ENCODE results near the gene NUP133.

DNA sequence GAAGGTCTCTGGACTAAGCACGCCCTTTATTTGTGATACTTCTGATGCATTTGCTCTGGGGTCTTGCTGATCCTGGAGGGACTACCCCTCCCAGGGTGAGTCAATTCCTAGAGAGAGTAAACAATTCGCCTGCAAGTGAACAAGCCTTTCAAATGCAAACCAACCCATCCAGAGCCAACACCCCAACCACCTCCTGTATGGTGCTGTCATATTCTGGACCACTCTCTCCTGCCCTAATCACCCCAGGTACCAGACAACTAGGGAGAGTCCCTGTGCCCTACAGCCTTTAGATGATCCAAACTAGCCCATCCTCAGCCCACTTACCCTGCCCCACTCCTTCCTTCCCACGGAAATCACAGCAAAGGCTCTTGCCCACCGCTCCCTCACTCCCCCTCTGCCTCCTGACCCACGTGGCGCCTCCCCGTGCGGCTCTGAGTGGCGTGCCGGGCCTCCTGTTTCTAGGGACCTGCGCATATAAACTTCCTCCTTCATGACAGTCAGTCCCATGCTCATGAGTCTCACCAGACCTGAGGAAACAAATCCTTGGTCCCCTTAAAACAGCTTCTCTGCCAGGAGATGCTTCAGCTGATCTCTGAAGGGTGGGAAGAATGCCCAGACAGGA lies 111.4 kb downstream of the NUP133 start:
- TF ChIP-seq CTCF (IDR thresholded peaks at IDR 0.05; ENCODE audit: insufficient read depth, low read length) = no peak
- TF ChIP-seq, protein P1, sequence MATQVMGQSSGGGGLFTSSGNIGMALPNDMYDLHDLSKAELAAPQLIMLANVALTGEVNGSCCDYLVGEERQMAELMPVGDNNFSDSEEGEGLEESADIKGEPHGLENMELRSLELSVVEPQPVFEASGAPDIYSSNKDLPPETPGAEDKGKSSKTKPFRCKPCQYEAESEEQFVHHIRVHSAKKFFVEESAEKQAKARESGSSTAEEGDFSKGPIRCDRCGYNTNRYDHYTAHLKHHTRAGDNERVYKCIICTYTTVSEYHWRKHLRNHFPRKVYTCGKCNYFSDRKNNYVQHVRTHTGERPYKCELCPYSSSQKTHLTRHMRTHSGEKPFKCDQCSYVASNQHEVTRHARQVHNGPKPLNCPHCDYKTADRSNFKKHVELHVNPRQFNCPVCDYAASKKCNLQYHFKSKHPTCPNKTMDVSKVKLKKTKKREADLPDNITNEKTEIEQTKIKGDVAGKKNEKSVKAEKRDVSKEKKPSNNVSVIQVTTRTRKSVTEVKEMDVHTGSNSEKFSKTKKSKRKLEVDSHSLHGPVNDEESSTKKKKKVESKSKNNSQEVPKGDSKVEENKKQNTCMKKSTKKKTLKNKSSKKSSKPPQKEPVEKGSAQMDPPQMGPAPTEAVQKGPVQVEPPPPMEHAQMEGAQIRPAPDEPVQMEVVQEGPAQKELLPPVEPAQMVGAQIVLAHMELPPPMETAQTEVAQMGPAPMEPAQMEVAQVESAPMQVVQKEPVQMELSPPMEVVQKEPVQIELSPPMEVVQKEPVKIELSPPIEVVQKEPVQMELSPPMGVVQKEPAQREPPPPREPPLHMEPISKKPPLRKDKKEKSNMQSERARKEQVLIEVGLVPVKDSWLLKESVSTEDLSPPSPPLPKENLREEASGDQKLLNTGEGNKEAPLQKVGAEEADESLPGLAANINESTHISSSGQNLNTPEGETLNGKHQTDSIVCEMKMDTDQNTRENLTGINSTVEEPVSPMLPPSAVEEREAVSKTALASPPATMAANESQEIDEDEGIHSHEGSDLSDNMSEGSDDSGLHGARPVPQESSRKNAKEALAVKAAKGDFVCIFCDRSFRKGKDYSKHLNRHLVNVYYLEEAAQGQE (IDR thresholded peaks at IDR 0.05; ENCODE audit: insufficient replicate concordance, low read depth) = no peak
- no peak for TF ChIP-seq GABPA (IDR thresholded peaks at IDR 0.05; ENCODE audit: low read depth)
- no peak for TF ChIP-seq POLR2AphosphoS5 (IDR thresholded peaks at IDR 0.05; ENCODE audit: low read depth)
- TF ChIP-seq SPI1 (IDR thresholded peaks at IDR 0.05; ENCODE audit: borderline replicate concordance, low read depth) = no peak

All from HL-60 (cell line).